ENCODE results near the gene MCTP1. TPM values are rescaled to one million over a fixed set of nuclear protein-coding genes. Genes with fewer than 3 reads are reported as not detected.

MCTP1 gene
- total RNA-seq, 1 experiment from 2014 or later: 2.5 TPM

DNA sequence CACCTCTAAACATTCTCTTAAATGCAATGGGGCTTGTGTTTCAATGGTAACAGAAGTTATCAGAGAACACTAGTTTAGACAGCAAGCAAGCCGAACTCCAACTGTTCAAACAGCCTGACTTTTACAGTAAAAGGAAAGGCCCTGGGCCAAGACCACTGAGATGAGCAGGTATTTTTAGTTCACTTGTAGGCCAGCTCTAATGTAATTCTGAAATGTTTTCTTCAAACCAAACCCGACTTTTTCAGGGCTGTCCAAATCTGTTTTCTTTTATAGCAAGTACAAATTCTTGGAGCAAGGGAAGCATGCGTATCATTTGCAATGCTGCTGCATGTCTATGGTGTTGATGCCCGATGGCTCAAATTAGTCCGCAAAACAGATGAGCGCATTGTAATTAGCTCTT is 473.6 kb downstream of the MCTP1 start:
- Histone ChIP-seq H3K4me1 (ENCODE audit: insufficient read depth, low read length) (no peaks in the 10 kb centered on the region), H3K4ac (ENCODE audit: low read depth, low read length) (no peak overlapping the region), H3K56ac (ENCODE audit: insufficient read length, low read depth, low read length) (no peak overlapping the region), H3K18ac (ENCODE audit: insufficient read length, low read depth, low read length) (no peak overlapping the region), H2BK15ac (ENCODE audit: low read depth, low read length) (no peak overlapping the region), H4K91ac (ENCODE audit: insufficient read length, low read depth, low read length) (no peak overlapping the region), H2BK5ac (ENCODE audit: insufficient read length, low read length) (no peak overlapping the region), H2BK12ac (ENCODE audit: insufficient read length, low read depth, low read length) (no peak overlapping the region), H3K14ac (ENCODE audit: insufficient read depth, low read length) (no peak overlapping the region), H3K4me2 (ENCODE audit: insufficient read depth, insufficient read length, low read length) (no peak overlapping the region), H3K23me2 (ENCODE audit: insufficient read length, low read depth, low read length, poor library complexity, severe bottlenecking) (no peaks in the 10 kb centered on the region), H4K5ac (ENCODE audit: insufficient read length, low read depth, low read length) (no peak overlapping the region), H3K27me3 (ENCODE audit: insufficient read depth, low read length) (no peaks in the 10 kb centered on the region), H3K27ac (ENCODE audit: insufficient read length, low read depth, low read length) (no peak overlapping the region), H3K9ac (ENCODE audit: extremely low read depth, insufficient read length, low read length) (no peak overlapping the region), H4K8ac (replicated peaks; ENCODE audit: insufficient read length, low read depth, low read length) (no peak overlapping the region), H3T11ph (ENCODE audit: low read length) (no peak overlapping the region), H2AFZ (ENCODE audit: low read length) (no peak overlapping the region), H4K20me1 (ENCODE audit: control insufficient read depth, insufficient read depth, insufficient read length) (no peaks in the 10 kb centered on the region), H2BK120ac (ENCODE audit: low read depth, low read length, poor library complexity, severe bottlenecking) (no peak overlapping the region), H3K79me1 (ENCODE audit: insufficient read depth, low read depth, low read length, poor library complexity, severe bottlenecking) (no peaks in the 10 kb centered on the region), H3K79me2 (ENCODE audit: insufficient read depth, low read length) (no peaks in the 10 kb centered on the region), H2AK5ac (ENCODE audit: insufficient read length, low read length) (no peak overlapping the region), H3K23ac (ENCODE audit: insufficient read length, low read depth, low read length) (no peak overlapping the region), H2BK20ac (ENCODE audit: low read depth, low read length, poor library complexity, severe bottlenecking) (no peak overlapping the region), H3K9me3 (ENCODE audit: control insufficient read depth, low read depth, low read length) (no peaks in the 10 kb centered on the region)
- no peak for TF ChIP-seq CTCF (conservative IDR thresholded peaks at IDR 0.05)
- no peaks in the 10 kb centered on the region for H3K36me3 Mint-ChIP-seq (ENCODE audit: insufficient read depth in 1 of 3, low read depth in 3 of 3)
- no peaks in the 10 kb centered on the region for H3K27me3 Mint-ChIP-seq (ENCODE audit: low read depth)
- peaks cover 0 to 2% of the 10 kb centered on the region in 2 experiments; a peak in 1 of 4 replicates for H3K4me1 Mint-ChIP-seq
- DNase-seq: no peak
- H3K4me3 Mint-ChIP-seq: no peak overlapping the region
- no CpG with 5 or more reads among the region's 6 CpGs for WGBS (ENCODE audit: extremely low coverage, insufficient read length, low lambda C conversion rate)
- H3K27ac Mint-ChIP-seq: no peak overlapping the region
- H3K9me3 Mint-ChIP-seq: no peaks in the 10 kb centered on the region

All from H9 (cell line).